Testis (tissue), 3 donors: Measurements from ENCODE around the gene CACNA2D4. TPM values are rescaled to one million over a fixed set of nuclear protein-coding genes. Genes with fewer than 3 reads are reported as not detected.

Experiments used
- DNase-seq: peaks from one replicate; pipeline ENCODE4 v3.0.0-alpha.2; 2019
- H3K27ac ChIP-seq, 2 donors: fragments of 200-600 bp; sonication (generic); one replicate each; pipeline ENCODE4 v1.5.1; 2019
- H3K27me3 ChIP-seq: fragments of 200-600 bp; sonication (generic); one replicate; pipeline ENCODE4 v1.5.1; 2019
- H3K36me3 ChIP-seq: fragments of 200-600 bp; sonication (generic); one replicate; pipeline ENCODE4 v1.5.1; 2017; ENCODE audit warnings: low read depth; ENCODE audit errors: missing control alignments
- H3K4me1 ChIP-seq: fragments of 200-600 bp; sonication (generic); one replicate; pipeline ENCODE4 v1.5.1; 2019
- H3K4me3 ChIP-seq, 2 donors: fragments of 200-600 bp; sonication (generic); one replicate each; pipeline ENCODE4 v1.5.1; 2017 to 2019
- H3K9me3 ChIP-seq: fragments of 200-600 bp; sonication (generic); one replicate; pipeline ENCODE4 v1.5.1; 2017
- CTCF ChIP-seq, 3 experiments: fragments of 450-650 bp in 2 of 3; fragments of 200-600 bp in 1 of 3; sonication (generic) in 1 of 3; IDR thresholded peaks; one replicate each; pipeline ENCODE4 v1.5.1; 2016 to 2019; ENCODE audit warnings: antibody characterized with exemption in 3 of 3, mild to moderate bottlenecking in 2 of 3, moderate library complexity in 1 of 3
- POLR2A ChIP-seq: fragments of 450-650 bp; IDR thresholded peaks from one replicate; pipeline ENCODE4 v1.6.1; 2017; ENCODE audit warnings: antibody characterized with exemption, mild to moderate bottlenecking, moderate library complexity
- WGBS, 2 donors: methylation state at CpG; one replicate each; pipeline ENCODE4 v1.1.5; 2018; 5-methylcytosine and 5-hydroxymethylcytosine counted together
- intact Hi-C: fragments of 100-400 bp; cut with DNase I; formaldehyde crosslinking; loops from one replicate; pipeline ENCODE4 v1.15.1; 2023; ENCODE audit warnings: low total_unique reads
- polyA plus RNA-seq: library from polyadenylated mRNA; stranded (reverse); fragments of 350-450 nt; fragmentation: Illumina TruSeq; extraction: RNeasy Lipid Tissue Mini Kit (QIAGEN cat#74804); gene quantifications from one replicate; pipeline ENCODE4 v1.2.3, GENCODE V29; 2014; ENCODE audit warnings: low read depth, low replicate concordance; ENCODE audit not compliant: insufficient read depth
- total RNA-seq, 2 donors: library from RNA; depleted of rRNA; stranded (reverse); fragments of >200 nt; gene quantifications; one replicate each; pipeline ENCODE4 v1.2.3, GENCODE V29; 2016

The CACNA2D4 gene
- total and polyA plus RNA-seq, 3 donors from 2014 or later = 10.8 to 18.3 (median 15.8) TPM

- TF ChIP-seq CTCF (IDR thresholded peaks at IDR 0.05) = no peak
- TF ChIP-seq POLR2A = no peak
- Histone ChIP-seq H3K4me3 (no peak overlapping the region), H3K36me3 (no peaks in the 10 kb centered on the region), H3K27me3 (no peaks in the 10 kb centered on the region), H3K4me1 (peaks cover 13% of the 10 kb centered on the region), H3K9me3 (no peaks in the 10 kb centered on the region), H3K27ac (no peak overlapping the region)
- intact Hi-C loops = no loop called here
- DNase-seq = no peak
- WGBS, 2 donors = 58 to 79% methylated on average over 2 of the region's 2 CpGs
Measured at GRCh38 chr12:1782215-1782614, 136.2 kb downstream of the CACNA2D4 start.

DNA sequence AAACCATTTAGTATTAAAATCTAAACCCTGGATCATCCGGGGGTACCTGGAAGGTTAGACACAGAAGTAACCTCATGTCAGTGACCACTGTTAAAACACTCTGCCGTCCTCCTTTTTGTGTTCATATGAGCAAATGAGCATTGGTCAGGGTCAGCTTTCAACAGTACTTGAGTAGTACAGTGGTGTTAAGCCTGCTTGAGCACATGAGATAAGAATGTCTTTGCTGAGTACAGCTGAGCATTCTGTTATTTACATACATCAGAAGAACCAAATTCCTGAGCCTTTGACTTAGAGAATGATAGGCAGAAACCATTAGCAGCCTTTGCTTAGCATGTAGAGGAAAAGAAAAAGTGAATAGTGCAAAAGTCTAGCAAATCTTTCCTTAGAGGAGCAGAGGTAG lies 136.7 kb downstream of the CACNA2D4 start:
- intact Hi-C loops = no loop called here
- no peak overlapping the region for H3K4me3 ChIP-seq
- no peaks in the 10 kb centered on the region for H3K9me3 ChIP-seq
- no peak for TF ChIP-seq POLR2A
- TF ChIP-seq CTCF (IDR thresholded peaks at IDR 0.05) = no peak
- no peaks in the 10 kb centered on the region for H3K27me3 ChIP-seq
- no peak overlapping the region for H3K27ac ChIP-seq
- WGBS, 2 donors = 42 to 71% methylated on average over 2 of the region's 2 CpGs
- no peak for DNase-seq
- peaks cover 13% of the 10 kb centered on the region for H3K4me1 ChIP-seq
- no peaks in the 10 kb centered on the region for H3K36me3 ChIP-seq

DNA sequence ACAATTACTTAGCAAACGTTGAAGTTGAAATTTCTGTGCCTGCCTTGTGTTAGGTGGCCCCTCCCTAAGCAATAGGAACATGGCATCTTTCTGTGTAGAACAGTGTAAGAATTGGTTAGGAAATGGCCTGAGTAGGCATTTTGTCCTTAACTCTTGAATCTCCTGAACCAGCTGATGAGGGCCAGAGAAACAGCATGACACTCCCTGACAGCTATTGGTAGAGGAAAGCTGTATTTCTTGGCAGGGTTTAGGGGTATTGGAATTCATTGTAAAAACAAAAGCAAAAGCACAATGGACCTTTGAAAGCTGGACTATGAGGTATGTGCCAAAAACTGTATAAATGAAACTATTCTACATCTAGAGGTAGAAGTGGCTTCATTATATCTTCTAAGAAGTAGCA lies 138.7 kb downstream of the CACNA2D4 start:
- H3K36me3 ChIP-seq = no peaks in the 10 kb centered on the region
- TF ChIP-seq POLR2A = no peak
- TF ChIP-seq CTCF (IDR thresholded peaks at IDR 0.05) = no peak
- H3K4me1 ChIP-seq = peaks cover 13% of the 10 kb centered on the region
- peak overlapping the region in 1 of 2 donors; percentile 40 for H3K27ac ChIP-seq
- H3K9me3 ChIP-seq = no peaks in the 10 kb centered on the region
- 18 to 30% methylated on average over 1 of the region's 1 CpG for WGBS, 2 donors
- no peak for DNase-seq
- intact Hi-C loops = no loop called here
- no peak overlapping the region for H3K4me3 ChIP-seq
- H3K27me3 ChIP-seq = no peaks in the 10 kb centered on the region

GRCh38 chr12:1778911-1779310 lies 139.5 kb downstream of the CACNA2D4 start:
- H3K4me3 ChIP-seq = no peak overlapping the region
- H3K9me3 ChIP-seq = no peaks in the 10 kb centered on the region
- no peak overlapping the region for H3K27ac ChIP-seq
- 78 to 82% methylated on average over 4 of the region's 4 CpGs for WGBS, 2 donors
- peaks cover 19% of the 10 kb centered on the region for H3K4me1 ChIP-seq
- TF ChIP-seq CTCF (IDR thresholded peaks at IDR 0.05) = no peak
- TF ChIP-seq POLR2A = no peak
- H3K27me3 ChIP-seq = no peaks in the 10 kb centered on the region
- no peak for DNase-seq
- no peaks in the 10 kb centered on the region for H3K36me3 ChIP-seq
- intact Hi-C loops = no loop called here

DNA sequence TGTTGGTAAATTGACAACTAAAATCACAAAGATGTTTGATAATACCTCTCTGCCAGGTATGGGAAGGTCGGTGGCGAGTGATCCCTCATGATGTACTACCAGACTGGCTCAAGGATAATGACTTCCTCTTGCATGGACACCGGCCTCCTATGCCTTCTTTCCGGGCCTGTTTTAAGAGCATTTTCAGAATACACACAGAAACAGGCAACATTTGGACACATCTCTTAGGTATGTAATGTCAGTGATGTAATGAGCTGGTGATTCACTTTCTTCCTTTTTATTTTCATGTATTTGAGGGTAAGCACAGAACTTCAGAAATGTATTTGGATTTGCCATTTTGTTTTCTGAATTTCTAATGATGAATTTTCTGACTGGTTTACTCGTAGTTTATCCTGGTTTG lies 140.7 kb downstream of the CACNA2D4 start:
- Histone ChIP-seq H3K27ac (no peak overlapping the region), H3K36me3 (no peaks in the 10 kb centered on the region), H3K4me3 (no peak overlapping the region), H3K27me3 (no peaks in the 10 kb centered on the region), H3K9me3 (no peaks in the 10 kb centered on the region), H3K4me1 (peaks cover 20% of the 10 kb centered on the region)
- intact Hi-C loops = no loop called here
- WGBS, 2 donors = 93 to 96% methylated on average over 5 of the region's 5 CpGs
- no peak for DNase-seq
- TF ChIP-seq CTCF (IDR thresholded peaks at IDR 0.05) (no peak), POLR2A (no peak)
